NCI-H510A (cell line): ENCODE data around the gene SEMA6B.
"Not testable (repeated sequence)": the region's sequence is repeated elsewhere in the genome, so short reads cannot be mapped to it uniquely, and the experiment has no call there.

Experiments used
- DNase-seq: peaks from one replicate; lab custom pipeline; 2025; lab: John Stamatoyannopoulos, UW

SEMA6B gene

GRCh38 chr19:4547303-4548237 lies 11.9 kb downstream of the SEMA6B start:
- no peak for DNase-seq

GRCh38 chr19:4543842-4544647 lies 15.4 kb downstream of the SEMA6B start:
- no peak for DNase-seq

- no peak for DNase-seq
Measured at GRCh38 chr19:4542896-4543841, 16.3 kb downstream of the SEMA6B start.

GRCh38 chr19:4541806-4542145 lies 17.7 kb downstream of the SEMA6B start:
- DNase-seq, result not testable (repeated sequence)

GRCh38 chr19:4541114-4541805 lies 18.2 kb downstream of the SEMA6B start:
- no peak for DNase-seq

- DNase-seq, result no peak
Measured at GRCh38 chr19:4539693-4540581, 19.5 kb downstream of the SEMA6B start, which contains the start of gene LRG1. TSS of gene LRG1 (minus strand) at chr19:4540036. CDS start at chr19:4540013, 23 bp downstream.

GRCh38 chr19:4539169-4539692 lies 20.3 kb downstream of the SEMA6B start:
- no peak for DNase-seq

- DNase-seq, result peak; percentile 42
Measured at GRCh38 chr19:4538601-4538954, 20.9 kb downstream of the SEMA6B start.

GRCh38 chr19:4537953-4538600 lies 21.4 kb downstream of the SEMA6B start:
- no peak for DNase-seq

GRCh38 chr19:4536798-4537197 lies 22.7 kb downstream of the SEMA6B start:
- no peak for DNase-seq

- DNase-seq, result peak; percentile 72
Measured at GRCh38 chr19:4534836-4535658, 24.4 kb downstream of the SEMA6B start, which contains the start of gene PLIN5. TSS of gene PLIN5 (minus strand) at chr19:4535224. CDS start at chr19:4534074, 1,150 bp downstream.

- no peak for DNase-seq
Measured at GRCh38 chr19:4533835-4534424, 25.6 kb downstream of the SEMA6B start.

GRCh38 chr19:4533334-4533733 lies 26.1 kb downstream of the SEMA6B start:
- DNase-seq, result no peak

GRCh38 chr19:4531562-4532165 lies 27.8 kb downstream of the SEMA6B start:
- no peak for DNase-seq

GRCh38 chr19:4529924-4530522 lies 29.5 kb downstream of the SEMA6B start:
- no peak for DNase-seq

- DNase-seq, result no peak
Measured at GRCh38 chr19:4528843-4529242, 30.6 kb downstream of the SEMA6B start.

GRCh38 chr19:4527377-4527776 lies 32.1 kb downstream of the SEMA6B start:
- DNase-seq, result not testable (repeated sequence)
